ENCODE data around the gene TTC12.

TTC12 gene

DNA sequence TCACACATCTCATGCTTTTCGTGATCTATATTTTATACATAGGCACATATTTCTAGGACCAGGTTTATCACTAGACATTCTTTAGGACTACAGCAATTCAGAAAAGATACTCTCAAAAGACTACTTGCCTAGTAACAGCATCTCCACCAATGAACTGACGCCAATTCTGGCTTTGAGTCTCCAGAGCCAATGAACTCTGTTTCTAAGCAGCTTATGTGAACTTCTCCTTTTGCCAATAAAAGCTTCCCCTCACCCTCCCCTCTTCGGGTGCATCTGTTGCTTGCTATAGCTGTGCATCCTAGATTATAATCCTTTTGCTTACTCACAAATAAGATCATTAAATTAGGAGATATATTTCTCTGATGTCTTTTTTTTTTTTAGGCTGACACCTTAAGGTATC, 61.8 kb downstream of the TTC12 start:
- DNase-seq: no peak

DNA sequence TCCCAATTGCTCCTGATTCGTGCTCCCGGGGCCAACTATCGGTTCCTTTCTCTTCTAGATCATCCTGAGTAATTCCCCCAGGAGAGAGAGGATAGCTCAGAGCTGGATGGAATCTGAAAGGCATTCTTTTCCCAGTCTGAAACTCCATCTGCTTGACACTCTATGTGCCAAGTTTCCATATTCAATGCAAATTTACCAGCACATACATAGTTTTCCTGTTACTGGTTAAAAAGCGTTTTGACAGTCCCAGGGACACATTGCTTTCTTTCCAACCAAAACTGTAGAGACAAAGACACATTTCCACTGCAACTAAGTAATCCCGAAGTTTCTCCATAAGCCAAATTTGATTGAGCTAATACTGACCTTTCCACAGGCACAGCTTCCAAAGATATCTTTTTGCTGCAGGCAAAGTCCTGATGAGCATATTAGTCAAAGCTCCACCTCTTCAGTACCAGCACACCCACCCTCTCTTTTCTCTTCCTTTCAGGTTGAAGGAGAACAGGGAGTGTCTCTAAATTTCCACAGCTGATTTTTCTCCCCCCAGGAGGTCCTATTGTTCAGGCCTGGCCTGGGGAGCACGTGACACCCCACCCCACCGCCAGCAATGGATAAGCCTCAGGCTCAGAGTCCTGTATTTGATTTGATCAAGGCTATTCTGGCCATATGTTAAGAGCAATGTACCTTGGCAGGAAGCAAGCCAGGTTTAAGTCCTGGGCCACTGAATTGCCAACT, 63.5 kb downstream of the TTC12 start:
- no peak for DNase-seq

DNA sequence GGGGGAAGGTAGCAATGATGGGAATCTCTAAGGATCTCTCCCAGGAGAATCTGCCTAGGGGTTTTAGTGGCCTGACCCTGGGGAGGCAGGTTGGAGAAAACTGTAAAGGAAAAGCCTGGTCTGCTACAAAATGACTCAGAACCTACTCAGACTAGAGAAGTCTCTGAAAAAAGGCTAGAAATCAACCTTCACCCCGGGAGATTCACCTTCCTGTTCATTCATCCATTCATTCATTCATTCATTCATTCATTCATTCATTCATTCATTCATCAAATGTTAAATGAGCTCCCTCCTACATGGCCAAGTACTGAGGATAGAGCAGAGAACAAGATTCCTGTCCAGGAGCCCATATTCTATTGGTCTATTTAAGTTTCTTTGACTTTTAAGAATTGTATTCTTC, 64.3 kb downstream of the TTC12 start:
- DNase-seq: no peak

DNA sequence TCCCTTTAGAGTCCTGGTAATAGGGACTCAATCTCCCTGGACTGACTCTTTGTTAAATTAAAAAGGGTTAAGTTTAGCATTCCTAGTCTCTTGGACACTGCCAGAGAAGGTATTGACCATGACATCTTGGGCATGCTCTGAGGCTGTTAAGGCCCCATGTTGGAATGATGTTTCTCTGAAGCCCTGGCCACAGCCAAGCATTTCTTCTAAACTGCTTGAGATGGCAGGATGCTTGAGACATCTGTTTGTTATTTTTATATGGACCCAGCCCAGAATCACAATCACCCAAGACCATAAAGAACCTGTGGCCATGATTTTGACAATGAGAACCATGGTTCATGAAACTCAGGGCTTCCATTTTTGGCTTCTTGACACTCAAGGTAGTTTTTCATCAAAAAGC, 67.7 kb downstream of the TTC12 start:
- DNase-seq: no peak

DNA sequence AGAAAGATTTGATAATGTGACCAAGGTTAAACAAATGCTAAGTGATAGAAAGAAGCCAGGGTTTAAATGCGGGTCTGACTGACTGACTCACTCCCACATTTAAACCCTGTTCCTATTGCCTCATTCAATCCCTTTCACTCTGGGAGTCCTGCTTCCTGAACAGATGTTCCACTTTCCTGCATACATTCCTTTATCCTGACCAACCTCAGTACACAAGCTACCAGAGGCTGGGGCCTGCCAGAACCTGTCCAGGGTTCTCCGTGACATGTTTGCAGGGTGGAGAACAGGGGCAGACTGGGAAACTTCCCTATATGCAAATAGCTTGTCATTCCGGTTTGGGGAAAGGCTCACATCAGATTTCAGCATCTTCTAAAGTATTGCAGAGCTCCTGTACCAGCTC, 70.2 kb downstream of the TTC12 start:
- DNase-seq: no peak

DNA sequence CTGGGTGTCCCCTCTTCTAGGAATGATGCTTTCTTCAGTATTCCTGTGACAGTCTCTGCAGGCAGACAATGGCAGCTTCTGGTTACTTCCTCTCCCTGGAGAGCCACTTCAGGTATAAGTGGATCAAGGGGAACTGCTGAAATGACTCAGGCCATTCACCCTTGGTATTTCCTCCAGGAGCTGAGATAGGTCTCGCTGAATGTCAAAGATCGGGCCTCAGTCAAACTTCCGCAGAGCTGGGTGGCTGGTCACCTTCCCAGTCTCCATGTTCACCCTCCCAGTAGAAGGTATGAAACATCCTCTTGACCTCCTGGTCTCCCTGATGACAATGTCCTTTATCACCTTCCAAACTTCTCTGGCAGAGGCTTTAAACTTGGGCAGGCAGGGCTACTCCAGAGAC, 71.4 kb downstream of the TTC12 start:
- DNase-seq: no peak

DNA sequence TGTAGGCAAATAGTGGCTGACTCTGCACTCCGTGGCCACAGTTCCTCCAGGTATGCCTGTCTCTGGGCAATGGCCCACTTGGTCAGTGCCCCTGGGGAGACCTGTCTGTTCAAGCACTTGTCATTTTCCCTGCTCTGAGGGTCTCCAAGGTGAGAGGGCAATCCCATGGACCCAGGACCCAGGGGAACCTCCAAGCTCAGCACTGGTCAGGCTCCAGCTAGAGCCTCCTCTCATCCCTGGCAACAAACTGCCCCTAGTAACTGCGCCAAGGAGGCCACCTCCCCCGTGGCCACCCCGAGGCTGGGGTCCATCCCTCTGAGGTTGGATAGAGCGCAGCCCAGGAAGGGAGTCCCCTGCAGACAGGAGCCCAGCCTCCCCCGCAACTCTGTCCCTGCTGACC, 72.5 kb downstream of the TTC12 start:
- DNase-seq: no peak

DNA sequence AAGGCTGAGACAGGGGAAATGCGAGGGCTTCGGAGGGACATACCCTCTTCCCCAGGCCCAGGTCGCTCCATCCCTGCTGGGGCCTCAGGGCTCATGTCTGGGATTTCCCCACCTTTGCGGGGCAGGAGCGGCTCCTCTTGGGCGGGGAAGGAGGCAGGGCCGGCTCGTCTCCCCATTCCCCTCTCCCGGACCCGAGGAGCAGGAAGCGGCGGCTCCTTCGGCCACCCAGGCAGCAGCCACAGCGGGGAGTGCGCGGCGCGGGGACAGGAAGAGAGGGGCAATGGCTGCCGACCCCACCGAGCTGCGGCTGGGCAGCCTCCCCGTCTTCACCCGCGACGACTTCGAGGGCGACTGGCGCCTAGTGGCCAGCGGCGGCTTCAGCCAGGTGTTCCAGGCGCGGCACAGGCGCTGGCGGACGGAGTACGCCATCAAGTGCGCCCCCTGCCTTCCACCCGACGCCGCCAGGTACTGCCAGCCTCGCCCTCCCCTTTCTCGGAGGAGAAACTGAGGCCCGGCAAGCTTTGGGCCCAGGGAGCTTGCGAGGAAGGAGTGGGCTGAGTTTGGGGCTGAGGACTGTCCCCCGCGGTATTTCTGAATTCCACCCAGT, 73.3 kb downstream of the TTC12 start, which contains the start of gene ANKK1:
Gene ANKK1, plus strand, starts transcription at position 175 of the 607 bp plus-strand sequence. Its CDS starts 106 bp downstream, at position 281.
- no peak for DNase-seq

DNA sequence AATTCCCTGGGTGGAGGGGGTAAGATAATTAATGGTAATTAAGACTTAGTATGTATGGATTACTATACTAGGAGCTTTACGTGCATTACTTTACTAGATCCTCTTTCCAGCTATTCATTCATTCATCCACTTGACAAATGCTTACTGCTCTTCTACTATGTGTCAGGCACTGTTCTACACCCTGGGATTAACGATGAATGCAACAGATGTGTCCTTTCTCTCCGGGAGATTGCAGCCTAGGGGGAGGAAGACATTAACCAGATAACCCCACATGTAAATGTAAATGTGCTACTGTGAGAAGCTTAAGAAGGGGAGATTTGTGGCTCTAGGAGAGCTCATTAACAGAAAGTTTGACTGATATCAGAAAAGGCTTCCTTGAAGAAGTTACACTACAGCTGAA, 74.9 kb downstream of the TTC12 start:
- DNase-seq: no peak

DNA sequence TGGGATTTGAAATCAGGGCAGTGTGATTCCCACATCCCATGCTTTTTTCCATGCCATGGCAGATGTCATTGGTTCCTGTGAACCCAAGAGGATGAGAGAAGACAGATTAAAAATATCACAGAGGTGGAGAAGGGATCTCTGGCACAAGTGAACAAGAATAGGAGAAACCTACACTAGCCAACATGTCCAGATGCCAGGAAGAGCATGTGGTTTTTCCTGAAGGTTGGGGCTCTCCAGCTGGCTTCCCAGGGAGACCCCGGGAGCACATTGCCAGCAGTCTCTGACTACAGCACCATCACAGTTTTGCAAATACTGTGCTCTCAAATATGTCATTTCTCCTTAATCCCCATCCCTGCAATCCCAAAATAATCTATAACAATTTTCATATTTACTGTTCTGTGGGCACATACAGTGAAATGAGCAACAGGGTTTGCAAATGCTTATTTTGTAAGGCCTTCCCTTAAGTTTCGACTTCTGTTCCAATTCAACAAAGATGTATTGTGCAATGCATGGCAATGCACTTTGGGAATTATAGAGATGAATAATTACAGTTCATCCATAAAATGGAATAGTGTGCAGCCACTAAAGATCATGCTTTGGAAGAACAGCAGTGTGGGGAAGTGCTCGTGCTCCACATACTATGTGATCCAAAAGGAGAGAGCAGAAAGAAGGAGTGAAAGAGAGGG, 78.0 kb downstream of the TTC12 start:
- DNase-seq: no peak

DNA sequence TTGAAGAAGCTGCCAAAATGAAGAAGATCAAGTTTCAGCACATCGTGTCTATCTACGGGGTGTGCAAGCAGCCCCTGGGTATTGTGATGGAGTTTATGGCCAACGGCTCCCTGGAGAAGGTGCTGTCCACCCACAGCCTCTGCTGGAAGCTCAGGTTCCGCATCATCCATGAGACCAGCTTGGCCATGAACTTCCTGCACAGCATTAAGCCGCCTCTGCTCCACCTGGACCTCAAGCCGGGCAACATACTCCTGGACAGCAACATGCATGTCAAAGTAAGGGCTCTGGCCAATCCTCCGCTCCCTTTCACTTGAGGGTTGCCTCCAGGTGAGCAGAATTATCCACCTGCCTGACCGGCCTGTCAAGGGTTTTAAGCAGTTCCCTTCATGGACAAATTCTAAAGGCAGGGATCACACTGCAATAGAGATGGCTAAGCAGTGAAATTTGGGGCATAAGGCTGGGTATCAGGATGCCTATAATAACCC, 79.2 kb downstream of the TTC12 start:
- no peak for DNase-seq

DNA sequence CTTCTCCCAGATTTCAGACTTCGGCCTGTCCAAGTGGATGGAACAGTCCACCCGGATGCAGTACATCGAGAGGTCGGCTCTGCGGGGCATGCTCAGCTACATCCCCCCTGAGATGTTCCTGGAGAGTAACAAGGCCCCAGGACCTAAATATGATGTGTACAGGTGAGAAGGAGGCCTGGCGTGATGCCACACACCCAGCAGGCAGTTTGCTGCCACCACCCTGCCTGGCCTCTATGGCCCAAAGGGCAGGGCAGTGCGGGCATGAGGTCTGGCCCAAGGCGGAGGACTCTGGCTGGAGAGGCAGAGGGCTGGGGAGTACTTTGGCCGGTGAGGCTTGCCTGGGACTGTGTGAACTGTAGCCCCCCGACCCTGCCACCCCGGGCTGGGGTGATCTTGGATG, 80.5 kb downstream of the TTC12 start:
- no peak for DNase-seq

DNA sequence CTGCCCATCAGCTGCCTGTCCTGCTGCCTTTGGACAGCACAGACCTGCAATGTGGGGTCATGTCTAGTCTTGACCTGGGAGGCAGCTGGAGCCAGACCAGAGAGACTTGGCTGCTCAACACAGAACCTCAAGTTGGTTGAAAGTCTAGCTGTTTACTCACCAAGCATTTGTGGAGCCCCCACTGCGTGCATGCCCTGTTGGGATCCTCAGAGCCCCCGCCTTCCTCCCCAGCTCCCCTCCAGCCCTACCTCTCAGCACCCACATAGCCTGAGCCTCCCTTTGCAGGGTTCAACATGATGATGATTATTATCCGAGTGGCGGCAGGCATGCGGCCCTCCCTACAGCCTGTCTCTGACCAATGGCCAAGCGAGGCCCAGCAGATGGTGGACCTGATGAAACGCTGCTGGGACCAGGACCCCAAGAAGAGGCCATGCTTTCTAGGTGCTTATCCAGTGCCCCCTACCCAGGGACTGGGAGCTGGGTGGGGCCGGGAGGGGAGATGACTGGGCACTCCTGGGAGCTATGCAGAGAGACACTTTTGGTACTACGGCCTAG, 81.5 kb downstream of the TTC12 start:
- no peak for DNase-seq

DNA sequence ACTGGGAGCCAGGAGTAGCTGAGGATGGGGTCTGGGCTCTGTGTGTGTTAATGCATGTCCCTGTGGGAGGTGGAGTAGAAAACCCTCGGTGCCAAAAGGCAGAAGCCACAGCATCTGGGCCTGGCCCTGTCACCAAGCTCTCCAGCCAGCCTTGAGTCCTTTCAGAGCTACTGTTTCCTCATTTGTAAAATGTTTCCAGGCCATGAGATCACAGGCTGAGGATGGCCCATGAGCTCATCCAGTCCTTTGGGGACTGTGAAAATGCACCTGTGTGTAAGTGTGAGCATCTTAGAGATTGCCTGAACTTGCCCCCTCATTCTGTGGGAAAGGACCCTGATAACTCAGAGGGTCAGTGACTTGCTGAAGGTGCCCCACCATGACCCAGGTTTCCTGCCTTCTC, 82.3 kb downstream of the TTC12 start:
- DNase-seq: no peak

DNA sequence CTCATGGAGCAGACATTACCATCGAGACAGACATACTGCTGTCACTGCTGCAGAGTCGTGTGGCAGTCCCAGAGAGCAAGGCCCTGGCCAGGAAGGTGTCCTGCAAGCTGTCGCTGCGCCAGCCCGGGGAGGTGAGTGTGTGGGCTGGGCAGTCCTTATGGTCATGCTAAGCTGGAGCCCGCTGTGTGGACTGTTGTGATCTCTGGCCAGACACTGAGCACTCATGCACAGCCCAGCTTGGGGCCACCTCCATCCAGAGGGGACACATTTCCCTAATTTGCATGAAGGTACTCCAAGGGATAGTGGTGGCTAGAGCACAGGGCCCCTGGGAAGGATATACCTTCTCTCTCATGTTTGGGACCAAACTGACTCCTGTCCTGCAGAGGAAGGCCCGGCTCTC, 82.8 kb downstream of the TTC12 start:
- no peak for DNase-seq

DNA sequence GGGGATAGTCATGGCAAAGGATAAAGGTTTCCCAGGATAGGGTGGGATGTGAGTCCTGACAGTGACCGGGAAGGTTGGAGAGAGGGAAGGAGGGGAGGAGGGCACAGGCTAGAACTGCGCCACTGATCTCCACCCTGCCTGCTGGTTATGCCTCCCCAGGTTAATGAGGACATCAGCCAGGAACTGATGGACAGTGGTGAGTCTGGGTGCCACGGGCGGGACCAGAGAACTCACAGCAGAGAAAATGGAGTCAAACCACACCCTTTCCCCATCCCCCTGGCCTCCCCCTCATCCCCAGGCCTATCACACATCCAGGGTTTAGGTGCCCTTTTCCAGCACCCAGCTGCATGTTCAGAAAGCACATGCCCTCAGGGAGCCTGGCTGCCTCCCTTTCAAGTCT, 83.4 kb downstream of the TTC12 start:
- DNase-seq: no peak

DNA sequence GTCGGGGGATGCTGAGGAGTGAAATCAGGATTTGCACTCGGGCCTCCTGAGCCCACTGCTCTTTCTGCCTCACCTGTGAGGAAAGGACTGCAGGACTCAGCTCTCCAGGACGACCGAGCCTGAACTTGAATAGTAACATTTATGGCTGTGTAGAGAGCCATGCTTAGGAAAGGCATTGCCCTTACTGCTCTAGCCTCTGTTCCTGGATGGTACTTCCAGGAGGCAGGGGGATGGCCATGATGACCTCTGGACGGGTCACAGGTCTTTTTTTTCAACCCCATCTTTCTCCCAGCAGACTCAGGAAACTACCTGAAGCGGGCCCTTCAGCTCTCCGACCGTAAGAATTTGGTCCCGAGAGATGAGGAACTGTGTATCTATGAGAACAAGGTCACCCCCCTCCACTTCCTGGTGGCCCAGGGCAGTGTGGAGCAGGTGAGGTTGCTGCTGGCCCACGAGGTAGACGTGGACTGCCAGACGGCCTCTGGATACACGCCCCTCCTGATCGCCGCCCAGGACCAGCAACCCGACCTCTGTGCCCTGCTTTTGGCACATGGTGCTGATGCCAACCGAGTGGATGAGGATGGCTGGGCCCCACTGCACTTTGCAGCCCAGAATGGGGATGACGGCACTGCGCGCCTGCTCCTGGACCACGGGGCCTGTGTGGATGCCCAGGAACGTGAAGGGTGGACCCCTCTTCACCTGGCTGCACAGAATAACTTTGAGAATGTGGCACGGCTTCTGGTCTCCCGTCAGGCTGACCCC, 84.5 kb downstream of the TTC12 start:
- DNase-seq: no peak

DNA sequence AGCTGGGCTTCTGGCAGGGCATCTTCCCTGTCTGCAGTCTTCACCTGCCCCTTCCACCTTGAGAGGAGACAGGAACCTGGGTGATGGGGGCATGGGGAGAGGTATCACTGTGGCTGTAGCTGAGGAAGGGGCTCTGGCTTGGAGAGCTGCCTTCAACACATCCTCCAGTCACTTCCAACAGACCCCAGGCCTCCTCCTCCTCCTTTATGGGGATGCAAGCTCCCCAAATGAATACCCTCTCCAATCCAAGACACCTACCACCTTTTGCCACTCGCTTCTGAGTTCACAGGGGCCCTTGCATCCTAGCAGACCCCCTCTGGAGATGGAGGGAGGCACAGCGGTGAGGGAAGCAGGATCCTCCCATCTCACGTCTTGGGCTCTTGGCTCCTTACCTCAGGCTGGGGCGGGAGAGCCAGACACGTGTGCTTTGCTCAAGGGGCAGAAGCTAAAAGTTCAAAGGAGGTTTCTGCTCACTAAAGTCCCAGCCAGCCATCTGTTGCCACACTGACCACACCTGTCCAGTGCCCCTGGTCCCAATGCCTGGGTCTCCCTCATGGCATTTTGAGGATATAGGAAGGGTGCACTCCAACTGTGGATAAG, 86.3 kb downstream of the TTC12 start:
- DNase-seq: no peak

DNA sequence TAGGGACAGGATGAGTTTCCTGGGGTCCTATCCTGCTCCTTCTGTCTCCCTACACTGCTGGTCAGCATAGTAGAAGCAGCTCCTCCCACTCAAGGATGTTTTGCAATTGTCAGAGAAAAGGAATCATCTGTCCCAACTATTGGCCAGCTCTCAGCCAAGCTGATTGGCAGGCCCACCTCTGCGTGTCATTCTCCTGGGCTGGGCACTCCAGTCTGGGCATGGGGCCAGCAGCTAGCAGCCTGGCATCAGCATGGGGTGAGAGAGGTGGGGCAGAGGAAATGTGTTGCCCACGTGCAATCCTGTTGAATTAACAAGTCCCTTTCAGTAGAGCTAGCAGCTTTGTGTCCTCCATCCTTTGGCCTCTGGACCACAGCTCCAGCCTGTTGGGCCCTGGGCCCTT, 87.3 kb downstream of the TTC12 start:
- no peak for DNase-seq

DNA sequence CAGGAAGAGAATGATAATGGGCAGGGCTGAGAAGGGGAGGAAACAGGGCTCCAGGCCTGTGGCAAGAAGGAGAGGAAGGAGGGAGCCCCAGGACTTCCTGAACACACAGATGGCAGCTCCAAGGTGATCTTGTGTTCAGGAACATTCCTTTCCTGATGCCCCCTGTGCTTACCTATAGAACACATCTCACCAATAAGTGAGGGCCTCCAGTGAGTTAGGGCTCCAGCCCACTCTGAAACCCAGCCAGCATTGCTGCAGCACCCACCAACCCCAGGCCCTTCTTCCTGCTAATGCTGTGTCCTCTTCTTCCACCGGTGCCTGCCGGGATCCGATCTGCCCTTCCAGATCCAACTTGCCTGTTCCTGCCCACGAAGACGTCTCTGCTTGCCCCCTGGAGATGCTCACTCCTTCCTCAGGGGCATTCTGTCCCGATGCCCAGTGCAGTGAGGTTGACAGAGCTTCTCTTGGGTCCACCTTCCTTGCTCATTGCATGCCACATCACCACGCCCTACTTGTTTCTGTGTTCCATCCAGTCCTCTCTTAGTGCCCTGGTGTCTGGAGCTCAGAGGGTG, 90.6 kb downstream of the TTC12 start:
- no peak for DNase-seq

DNA sequence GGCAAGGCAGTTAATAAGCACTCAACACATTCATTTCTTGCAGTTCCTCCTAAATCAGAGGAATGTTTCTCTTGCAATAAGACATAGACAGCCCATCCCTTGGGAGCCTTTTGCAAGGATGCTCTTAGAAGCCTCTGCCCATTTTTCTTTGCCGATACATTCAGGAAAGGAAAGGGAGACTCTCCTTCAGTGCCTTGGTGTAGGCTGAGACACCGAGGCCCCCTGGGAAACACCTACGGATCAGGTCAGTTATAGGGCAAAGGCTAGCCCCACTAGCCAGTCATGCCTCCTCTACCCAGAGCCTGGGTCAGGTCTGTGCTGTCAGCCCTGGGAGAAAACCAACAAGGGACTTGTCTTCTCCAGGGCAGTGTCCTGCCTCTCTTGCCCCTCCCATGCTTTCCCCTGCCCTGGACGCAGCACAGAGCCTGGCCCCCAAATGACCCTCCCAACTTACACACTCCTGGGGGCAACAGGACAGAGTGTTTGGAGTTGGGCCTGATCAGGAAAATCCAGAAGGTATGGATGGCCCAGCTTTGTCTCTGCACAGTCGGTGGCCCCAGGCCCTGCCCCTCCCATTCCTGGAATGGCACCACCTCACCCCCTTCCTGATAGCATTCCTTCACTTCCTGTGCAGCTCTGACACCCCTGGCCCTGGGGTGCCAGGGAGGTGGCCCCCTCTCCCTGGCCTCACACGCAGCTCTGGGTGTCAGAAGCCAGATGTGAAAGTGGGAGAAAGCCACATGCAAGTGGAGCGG, 91.5 kb downstream of the TTC12 start:
- no peak for DNase-seq
